Aorta (tissue), 5 donors: Measurements from ENCODE around the gene PKM. TPM values are rescaled to one million over a fixed set of nuclear protein-coding genes. Genes with fewer than 3 reads are reported as not detected.

Experiments used
- ATAC-seq: fragments of 200-7000 bp; cut with Tn5 transposase; one replicate; pipeline ENCODE4 v1.9.1; 2022; ENCODE audit warnings: moderate library complexity; ENCODE audit not compliant: low FRiP score
- DNase-seq, 2 donors: peaks; one replicate each; pipeline ENCODE4 v3.0.0-alpha.2; 2020
- H3K27ac ChIP-seq, 2 donors: one replicate each; pipeline ENCODE4 v1.5.1; 2013; ENCODE audit warnings: low read length in 2 of 2, mild to moderate bottlenecking in 2 of 2, moderate library complexity in 2 of 2, control low read depth in 1 of 2, inconsistent platforms in 1 of 2, low read depth in 1 of 2
- H3K27me3 ChIP-seq, 2 donors: one replicate each; pipeline ENCODE4 v1.6.1; 2013; ENCODE audit warnings: control low read depth in 1 of 2, low read length in 1 of 2, mild to moderate bottlenecking in 1 of 2, moderate library complexity in 1 of 2; ENCODE audit not compliant: insufficient read depth in 2 of 2, control insufficient read depth in 1 of 2
- H3K36me3 ChIP-seq, 2 donors: one replicate each; pipeline ENCODE4 v1.6.1; 2013; ENCODE audit warnings: control low read depth in 1 of 2, low read length in 1 of 2, mild to moderate bottlenecking in 1 of 2; ENCODE audit not compliant: insufficient read depth in 2 of 2, control insufficient read depth in 1 of 2
- H3K4me1 ChIP-seq, 2 donors: one replicate each; pipeline ENCODE4 v1.6.1; 2013; ENCODE audit warnings: low read length in 2 of 2, control low read depth in 1 of 2, mild to moderate bottlenecking in 1 of 2, moderate library complexity in 1 of 2; ENCODE audit not compliant: insufficient read depth in 2 of 2, control insufficient read depth in 1 of 2
- H3K4me3 ChIP-seq, 2 donors: one replicate each; pipeline ENCODE4 v1.5.1; 2013; ENCODE audit warnings: low read length in 2 of 2, control low read depth in 1 of 2, mild to moderate bottlenecking in 1 of 2
- H3K9me3 ChIP-seq: one replicate; pipeline ENCODE4 v1.6.1; 2013; ENCODE audit warnings: mild to moderate bottlenecking, low read length; ENCODE audit not compliant: control insufficient read depth
- WGBS, 2 donors: extraction: QIAGEN DNeasy Blood & Tissue Kit; methylation state at CpG; one replicate each; pipeline ENCODE4 v1.1.7; 2013; 5-methylcytosine and 5-hydroxymethylcytosine counted together
- intact Hi-C, 2 donors: fragments of 100-400 bp; cut with DNase I; formaldehyde crosslinking; loops; one replicate each; pipeline versions ENCODE4 v1.14.2 to v1.15.0; 2022
- polyA plus RNA-seq, 2 donors: library from polyadenylated mRNA; stranded (reverse); fragments of 200-250 nt; gene quantifications; one replicate each; pipeline ENCODE4 v1.2.3, GENCODE V29; 2013
- total RNA-seq, 2 donors: library from RNA; stranded (reverse); fragmentation: NEBNext Ultra II Directional; extraction: Animal tissue kit (Norgen Biotek cat#: 25700); gene quantifications; one replicate each; pipeline ENCODE4 v1.2.1, GENCODE V29; 2021
- donor health status: healthy with polysubstance abuse.
- donor health status: Bipolar disorder and iron deficiency.
- donor health status: DM: no; HTN: no; CAD: no.
- donor health status: DM: no; HTN: no; CAD: no.
- donor health status: DM: yes; HTN: yes; CAD: no.

Gene PKM
- total and polyA plus RNA-seq, 4 donors, result 238 to 588 (median 453) TPM

GRCh38 chr15:72202302-72202701 lies 28.7 kb downstream of the PKM start:
- Histone ChIP-seq H3K9me3 (no peaks in the 10 kb centered on the region), H3K36me3 (peaks cover 10 to 24% of the 10 kb centered on the region in 2 donors), H3K4me1 (no peaks in the 10 kb centered on the region), H3K4me3 (no peak overlapping the region), H3K27ac (no peak overlapping the region), H3K27me3 (no peaks in the 10 kb centered on the region)
- WGBS, 2 donors, result 91 to 92% methylated on average over 13 of the region's 13 CpGs
- intact Hi-C loops, result loop anchor here (5.0 kb wide), 2 partner anchors 80 to 85 kb away; no protein-coding TSS in a partner anchor
- DNase-seq, result no peak
- ATAC-seq, result no peak

GRCh38 chr15:72201391-72201921 lies 29.5 kb downstream of the PKM start:
- H3K9me3 ChIP-seq, result no peaks in the 10 kb centered on the region
- ATAC-seq, result no peak
- no peak for DNase-seq
- H3K27ac ChIP-seq, result no peak overlapping the region
- no peak overlapping the region for H3K4me3 ChIP-seq
- 63 to 73% methylated on average over 3 of the region's 3 CpGs for WGBS, 2 donors
- H3K27me3 ChIP-seq, result no peaks in the 10 kb centered on the region
- peaks cover 7 to 15% of the 10 kb centered on the region in 2 donors for H3K36me3 ChIP-seq
- no peaks in the 10 kb centered on the region for H3K4me1 ChIP-seq
- intact Hi-C loops, result loop anchor here (5.0 kb wide), 2 partner anchors 81 to 86 kb away; no protein-coding TSS in a partner anchor

GRCh38 chr15:72200395-72201237 lies 30.4 kb downstream of the PKM start:
- DNase-seq, result no peak
- H3K9me3 ChIP-seq, result no peaks in the 10 kb centered on the region
- peaks cover 7 to 15% of the 10 kb centered on the region in 2 donors for H3K36me3 ChIP-seq
- WGBS, 2 donors, result 81 to 82% methylated on average over 15 of the region's 15 CpGs
- intact Hi-C loops, result loop anchor here (5.0 kb wide), 2 partner anchors 82 to 87 kb away; no protein-coding TSS in a partner anchor
- no peak overlapping the region for H3K27ac ChIP-seq
- no peaks in the 10 kb centered on the region for H3K4me1 ChIP-seq
- H3K27me3 ChIP-seq, result no peaks in the 10 kb centered on the region
- no peak for ATAC-seq
- no peak overlapping the region for H3K4me3 ChIP-seq

GRCh38 chr15:72199721-72200212 lies 31.2 kb downstream of the PKM start:
- Histone ChIP-seq H3K36me3 (peaks cover 5 to 13% of the 10 kb centered on the region in 2 donors), H3K27me3 (no peaks in the 10 kb centered on the region), H3K9me3 (no peaks in the 10 kb centered on the region), H3K27ac (peak overlapping the region in 1 of 2 donors; percentile 27), H3K4me3 (no peak overlapping the region), H3K4me1 (no peaks in the 10 kb centered on the region)
- intact Hi-C loops, result loop anchor here (5.0 kb wide), 4 partner anchors 73 to 178 kb away; partner anchors contain the start of genes HEXA (in 1 of the 2) and PARP6 (in 1 of the 2)
- peak; percentile 74 for ATAC-seq
- 26 to 38% methylated on average over 2 of the region's 2 CpGs for WGBS, 2 donors
- DNase-seq, result peak in 1 of 2 donors; percentile 79

GRCh38 chr15:72199205-72199515 lies 31.8 kb downstream of the PKM start:
- DNase-seq (no peak), ATAC-seq (no peak)
- no peaks in the 10 kb centered on the region for H3K27me3 ChIP-seq
- WGBS, 2 donors, result 94 to 96% methylated on average over 2 of the region's 2 CpGs
- intact Hi-C loops, result loop anchor here in 1 of 2 donors (5.0 kb wide), 2 partner anchors 73 to 178 kb away; partner anchors contain the start of genes HEXA and PARP6
- H3K36me3 ChIP-seq, result peaks cover 4 to 13% of the 10 kb centered on the region in 2 donors
- H3K9me3 ChIP-seq, result no peaks in the 10 kb centered on the region
- H3K4me1 ChIP-seq, result no peaks in the 10 kb centered on the region
- H3K27ac ChIP-seq, result no peak overlapping the region
- no peak overlapping the region for H3K4me3 ChIP-seq

GRCh38 chr15:72198356-72199204 lies 32.4 kb downstream of the PKM start:
- no peaks in the 10 kb centered on the region for H3K4me1 ChIP-seq
- H3K4me3 ChIP-seq, result no peak overlapping the region
- peaks cover 4 to 13% of the 10 kb centered on the region in 2 donors for H3K36me3 ChIP-seq
- no peak for ATAC-seq
- H3K27ac ChIP-seq, result no peak overlapping the region
- intact Hi-C loops, result loop anchor here in 1 of 2 donors (5.0 kb wide), 2 partner anchors 74 to 179 kb away; partner anchors contain the start of genes HEXA and PARP6
- WGBS, 2 donors, result 72 to 73% methylated on average over 11 of the region's 11 CpGs
- no peaks in the 10 kb centered on the region for H3K27me3 ChIP-seq
- H3K9me3 ChIP-seq, result no peaks in the 10 kb centered on the region
- DNase-seq, result no peak

GRCh38 chr15:72197460-72198355 lies 33.3 kb downstream of the PKM start, which contains the start of gene GRAMD2A:
Gene GRAMD2A (minus strand): TSS chr15:72197787.
- Histone ChIP-seq H3K4me3 (peak within 1 kb of the TSS; percentile 27 to 54), H3K4me1 (no peaks in the 10 kb centered on the region), H3K36me3 (peaks cover 4 to 12% of the 10 kb centered on the region in 2 donors), H3K9me3 (no peaks in the 10 kb centered on the region), H3K27ac (peak within 1 kb of the TSS in 1 of 2 donors; percentile 16), H3K27me3 (no peaks in the 10 kb centered on the region)
- DNase-seq, result no peak
- ATAC-seq, result peak; percentile 28
- intact Hi-C loops, result loop anchor here in 1 of 2 donors (5.0 kb wide), 2 partner anchors 75 to 180 kb away; partner anchors contain the start of genes HEXA and PARP6
- WGBS, 2 donors, result 10 to 20% methylated on average over 44 to 83 of the region's 83 CpGs
